ENCODE measurements around the gene CAMSAP2.

Gene CAMSAP2

DNA sequence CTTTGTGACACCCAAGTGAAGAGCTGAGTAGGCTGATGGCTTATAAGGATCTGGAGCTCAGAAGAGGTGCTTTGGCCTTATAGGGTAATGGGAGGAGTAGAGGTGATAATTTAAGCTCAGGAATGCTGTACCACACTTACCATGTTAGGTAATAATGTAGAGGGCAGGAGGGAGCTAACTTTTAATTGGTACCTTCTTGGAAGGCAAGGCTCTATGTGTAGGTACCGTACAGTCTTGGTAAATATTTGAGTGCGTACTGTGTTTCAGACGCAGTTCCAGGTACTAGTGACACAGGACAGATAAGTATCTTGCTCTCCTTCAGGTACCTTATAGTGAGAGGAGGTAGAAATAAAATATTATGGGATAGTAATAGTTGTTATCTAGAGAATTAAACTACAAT lies 16.8 kb downstream of the CAMSAP2 start:
- no peak for DNase-seq (ENCODE audit: low read depth, low spot score)
- ChIA-PET POLR2A (no interaction called here), CTCF (interaction anchor here (1.9 kb wide), 1 partner anchor 10 kb away, joined by 6 read pairs; no protein-coding TSS in a partner anchor)
- TF ChIP-seq, protein P1, sequence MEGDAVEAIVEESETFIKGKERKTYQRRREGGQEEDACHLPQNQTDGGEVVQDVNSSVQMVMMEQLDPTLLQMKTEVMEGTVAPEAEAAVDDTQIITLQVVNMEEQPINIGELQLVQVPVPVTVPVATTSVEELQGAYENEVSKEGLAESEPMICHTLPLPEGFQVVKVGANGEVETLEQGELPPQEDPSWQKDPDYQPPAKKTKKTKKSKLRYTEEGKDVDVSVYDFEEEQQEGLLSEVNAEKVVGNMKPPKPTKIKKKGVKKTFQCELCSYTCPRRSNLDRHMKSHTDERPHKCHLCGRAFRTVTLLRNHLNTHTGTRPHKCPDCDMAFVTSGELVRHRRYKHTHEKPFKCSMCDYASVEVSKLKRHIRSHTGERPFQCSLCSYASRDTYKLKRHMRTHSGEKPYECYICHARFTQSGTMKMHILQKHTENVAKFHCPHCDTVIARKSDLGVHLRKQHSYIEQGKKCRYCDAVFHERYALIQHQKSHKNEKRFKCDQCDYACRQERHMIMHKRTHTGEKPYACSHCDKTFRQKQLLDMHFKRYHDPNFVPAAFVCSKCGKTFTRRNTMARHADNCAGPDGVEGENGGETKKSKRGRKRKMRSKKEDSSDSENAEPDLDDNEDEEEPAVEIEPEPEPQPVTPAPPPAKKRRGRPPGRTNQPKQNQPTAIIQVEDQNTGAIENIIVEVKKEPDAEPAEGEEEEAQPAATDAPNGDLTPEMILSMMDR (IDR thresholded peaks at IDR 0.05; ENCODE audit: insufficient read depth, low read length, missing control alignments), result no peak
- no peak overlapping the region for H3K4me3 ChIP-seq (ENCODE audit: low read depth, low read length)

DNA sequence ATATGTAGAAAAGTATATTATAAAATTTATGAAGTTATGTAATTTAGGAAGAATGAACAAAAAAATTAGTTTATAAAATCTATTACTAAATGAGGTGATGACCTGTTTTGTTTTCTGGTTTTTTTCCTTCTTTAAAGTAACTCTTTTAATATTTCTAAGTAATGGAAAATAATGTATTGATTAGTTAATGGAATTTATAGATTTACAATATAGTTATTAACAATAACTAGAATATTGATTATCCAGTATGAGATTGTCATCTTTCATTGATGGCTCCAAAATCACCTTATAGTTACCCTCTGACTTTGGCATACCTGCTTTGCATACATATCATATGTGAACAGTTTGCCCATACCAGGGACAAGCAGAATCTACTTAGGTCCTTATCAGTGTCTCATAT lies 23.4 kb downstream of the CAMSAP2 start:
- TF ChIP-seq, protein P1 (IDR thresholded peaks at IDR 0.05; ENCODE audit: insufficient read depth, low read length, missing control alignments), result no peak
- ChIA-PET CTCF (interaction anchor here (0.6 kb wide), 1 partner anchor 8 kb away, joined by 3 read pairs; no protein-coding TSS in a partner anchor), POLR2A (no interaction called here)
- no peak overlapping the region for H3K4me3 ChIP-seq (ENCODE audit: low read depth, low read length)
- no peak for DNase-seq (ENCODE audit: low read depth, low spot score)

DNA sequence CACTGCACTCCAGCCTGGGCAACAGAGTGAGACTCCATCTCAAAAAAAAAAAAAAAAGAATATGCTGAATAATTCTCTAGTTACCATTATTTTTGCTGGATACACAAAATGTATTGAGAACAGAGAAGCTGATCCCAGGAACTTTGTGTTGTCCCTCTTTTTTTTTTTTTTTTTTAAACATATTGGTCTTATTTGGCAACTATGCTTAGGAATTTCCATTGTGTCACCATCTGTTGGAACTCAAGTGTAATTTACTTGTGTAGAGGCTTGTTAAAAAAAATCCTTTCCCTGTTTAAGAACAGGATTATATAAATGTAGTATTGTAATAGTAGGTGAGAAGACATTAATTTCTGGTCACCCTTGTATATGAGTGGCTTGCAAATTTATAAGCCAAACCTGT lies 28.6 kb downstream of the CAMSAP2 start:
- no peak overlapping the region for H3K4me3 ChIP-seq (ENCODE audit: low read depth, low read length)
- DNase-seq (ENCODE audit: low read depth, low spot score), result no peak
- POLR2A ChIA-PET, result no interaction called here
- TF ChIP-seq, protein P1 (IDR thresholded peaks at IDR 0.05; ENCODE audit: insufficient read depth, low read length, missing control alignments), result no peak
- CTCF ChIA-PET, result interaction anchor here (0.7 to 1.2 kb wide), 2 partner anchors 36 to 142 kb away, joined by 3 read pairs; no protein-coding TSS in a partner anchor

DNA sequence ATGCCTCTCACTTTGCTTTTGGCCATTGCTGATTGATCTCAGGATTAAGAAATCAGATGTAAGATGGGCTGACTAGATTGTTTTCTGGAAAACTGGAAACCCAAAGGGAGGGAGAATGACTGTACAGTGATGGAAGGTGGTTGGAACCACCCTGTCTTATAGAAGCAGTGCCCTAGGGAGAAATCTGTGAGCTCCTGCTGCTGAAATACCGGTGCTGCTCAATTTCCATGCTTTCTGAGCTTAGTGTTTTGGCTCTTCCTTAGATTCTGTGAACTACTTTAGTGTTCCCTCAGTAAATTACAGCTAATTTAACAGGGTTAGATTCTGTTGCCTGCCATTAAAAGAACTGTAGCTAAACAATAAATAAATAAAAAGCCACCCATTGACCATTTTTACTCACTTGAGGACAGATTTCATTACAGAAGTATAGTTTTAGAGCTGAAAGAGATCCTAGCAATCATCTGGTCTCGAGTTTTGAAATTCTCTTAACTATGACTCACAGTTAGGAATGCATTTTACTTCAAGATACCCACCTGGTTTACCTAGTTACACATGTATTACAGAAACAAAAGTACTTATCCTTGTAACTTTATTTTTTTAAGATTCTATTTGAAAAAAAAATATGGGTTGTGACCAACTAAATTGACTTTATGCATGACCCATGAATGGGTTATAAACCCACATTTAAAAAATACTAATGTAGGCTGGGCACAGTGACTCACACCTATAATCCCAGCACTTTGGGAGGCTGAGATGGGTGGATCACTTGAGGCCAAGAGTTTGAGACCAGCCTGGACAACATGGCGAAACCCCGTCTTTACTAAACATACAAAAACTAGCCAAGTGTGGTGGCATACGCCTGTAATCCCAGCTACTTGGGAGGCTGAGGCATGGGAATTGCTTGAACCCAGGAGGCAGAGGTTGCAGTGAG lies 33.2 kb downstream of the CAMSAP2 start:
- DNase-seq (ENCODE audit: low read depth, low spot score), result no peak
- TF ChIP-seq, protein P1 (IDR thresholded peaks at IDR 0.05; ENCODE audit: insufficient read depth, low read length, missing control alignments), result no peak
- H3K4me3 ChIP-seq (ENCODE audit: low read depth, low read length), result no peak overlapping the region
- POLR2A ChIA-PET, result no interaction called here
- CTCF ChIA-PET, result interaction anchor here (0.6 to 3.6 kb wide), 2 partner anchors 150 to 1096 kb away, joined by 5 to 13 read pairs; no protein-coding TSS in a partner anchor

DNA sequence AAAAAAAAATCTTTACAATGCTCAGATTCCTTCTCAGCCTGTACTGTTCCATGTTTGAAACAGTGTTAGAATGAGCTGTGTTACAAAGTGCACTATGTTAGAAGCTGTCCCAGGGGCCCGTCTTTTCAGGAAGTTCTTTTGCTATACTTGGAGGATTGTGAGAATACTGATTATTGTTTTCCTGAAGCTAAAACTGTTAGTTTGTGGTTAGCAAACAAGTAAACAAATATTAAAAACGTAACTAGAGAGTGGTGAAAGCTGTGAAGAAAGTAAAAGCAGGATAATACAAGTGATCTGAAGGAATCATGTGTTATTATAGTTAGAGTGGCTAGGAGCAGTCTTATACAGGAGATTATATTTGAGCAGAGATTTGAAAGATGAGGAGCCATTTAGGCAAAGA lies 35.6 kb downstream of the CAMSAP2 start:
- ChIA-PET POLR2A (no interaction called here), CTCF (interaction anchor here (1.4 to 3.6 kb wide), 3 partner anchors 15 to 152 kb away, joined by 4 to 14 read pairs (median 13); no protein-coding TSS in a partner anchor)
- H3K4me3 ChIP-seq (ENCODE audit: low read depth, low read length), result no peak overlapping the region
- TF ChIP-seq, protein P1 (IDR thresholded peaks at IDR 0.05; ENCODE audit: insufficient read depth, low read length, missing control alignments), result no peak
- DNase-seq (ENCODE audit: low read depth, low spot score), result no peak

DNA sequence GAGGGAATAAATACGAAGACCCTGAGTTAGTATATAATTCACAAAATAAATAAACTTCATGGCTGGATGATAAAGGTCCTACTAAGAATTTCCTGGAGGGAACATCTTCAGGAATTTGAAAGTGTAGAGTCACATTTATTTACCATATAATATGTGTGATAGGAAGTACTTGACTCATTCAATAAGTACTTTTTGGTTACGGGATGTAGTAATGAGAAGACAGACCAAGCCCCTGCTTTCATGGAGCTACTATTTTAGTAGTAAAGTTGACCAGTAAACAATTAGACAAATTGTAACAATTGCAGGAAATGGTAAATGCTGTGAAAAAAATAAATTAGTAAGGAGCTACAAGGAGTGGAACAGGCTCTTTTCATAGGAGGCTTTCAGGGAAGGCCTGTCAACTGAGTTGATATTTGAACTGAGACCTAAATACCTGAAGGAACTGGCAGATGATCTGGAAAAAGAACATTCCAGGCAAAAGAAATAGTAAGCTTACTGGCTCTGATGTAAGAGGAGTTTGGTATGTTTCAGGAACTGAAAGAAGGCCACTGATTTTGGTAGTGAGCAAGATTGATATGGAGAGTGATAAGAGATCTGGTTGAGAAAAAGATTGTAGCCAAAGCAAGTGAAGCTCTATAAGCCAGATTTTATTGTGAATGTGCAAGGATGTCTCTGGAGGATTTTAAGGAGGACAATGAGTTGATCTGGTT lies 36.2 kb downstream of the CAMSAP2 start:
- H3K4me3 ChIP-seq (ENCODE audit: low read depth, low read length), result no peak overlapping the region
- TF ChIP-seq, protein P1 (IDR thresholded peaks at IDR 0.05; ENCODE audit: insufficient read depth, low read length, missing control alignments), result no peak
- DNase-seq (ENCODE audit: low read depth, low spot score), result no peak
- ChIA-PET POLR2A (no interaction called here), CTCF (interaction anchor here (1.2 to 3.6 kb wide), 4 partner anchors 16 to 153 kb away, joined by 3 to 14 read pairs (median 8); no protein-coding TSS in a partner anchor)

Data from AG04449 (cell line).